ENCODE results near the gene PANX1. TPM values are rescaled to one million over a fixed set of nuclear protein-coding genes. Genes with fewer than 3 reads are reported as not detected.

Gene PANX1
- total RNA-seq, 2 donors from 2014 or later = 16.5 to 25.5 TPM

DNA sequence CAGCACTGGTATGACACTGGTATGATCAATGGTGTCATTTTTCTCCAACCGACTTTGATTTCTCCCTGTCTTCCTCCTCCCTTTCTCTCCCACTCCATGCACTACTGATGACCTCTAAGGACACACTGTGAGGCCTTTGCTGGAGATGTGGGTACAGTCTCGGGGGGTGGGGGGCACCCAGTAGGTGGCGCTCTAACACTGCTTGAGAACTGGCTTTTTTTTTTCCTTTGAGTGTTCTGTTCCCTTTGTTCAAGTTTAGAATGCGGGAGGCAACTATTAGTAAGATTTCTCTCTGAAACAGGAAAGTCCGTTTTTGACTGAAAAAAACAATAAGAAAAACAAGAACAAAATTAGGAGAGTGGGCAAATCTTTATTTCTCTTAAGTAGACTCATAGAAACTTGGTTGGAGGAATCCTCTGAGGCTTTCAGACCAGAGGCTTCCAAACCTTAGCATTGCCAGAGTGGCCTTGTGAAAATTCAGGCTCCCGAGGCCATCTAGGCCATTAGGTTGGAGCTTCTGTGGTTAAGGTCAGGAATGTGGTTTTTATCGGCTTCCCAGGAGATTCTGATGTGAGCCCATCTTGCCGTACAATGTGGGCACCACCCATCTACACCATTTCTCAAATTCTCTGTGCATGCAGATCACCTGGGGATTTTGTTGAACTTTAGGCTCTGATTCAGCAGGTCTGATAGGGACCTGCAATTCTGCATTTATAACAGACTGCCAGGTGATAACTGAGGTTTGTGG is 43.2 kb downstream of the PANX1 start:
- Mint-ChIP-seq H3K4me3 (no peak overlapping the region), H3K36me3 (no peaks in the 10 kb centered on the region), H3K9me3 (no peaks in the 10 kb centered on the region), H3K4me1 (ENCODE audit: low read depth in 2 of 2) (peaks cover 31 to 53% of the 10 kb centered on the region in 2 donors), H3K27me3 (no peaks in the 10 kb centered on the region), H3K27ac (no peak overlapping the region)
- no peak for DNase-seq (ENCODE audit: low spot score)
- peak in 1 of 2 donors; percentile 59 for ATAC-seq

DNA sequence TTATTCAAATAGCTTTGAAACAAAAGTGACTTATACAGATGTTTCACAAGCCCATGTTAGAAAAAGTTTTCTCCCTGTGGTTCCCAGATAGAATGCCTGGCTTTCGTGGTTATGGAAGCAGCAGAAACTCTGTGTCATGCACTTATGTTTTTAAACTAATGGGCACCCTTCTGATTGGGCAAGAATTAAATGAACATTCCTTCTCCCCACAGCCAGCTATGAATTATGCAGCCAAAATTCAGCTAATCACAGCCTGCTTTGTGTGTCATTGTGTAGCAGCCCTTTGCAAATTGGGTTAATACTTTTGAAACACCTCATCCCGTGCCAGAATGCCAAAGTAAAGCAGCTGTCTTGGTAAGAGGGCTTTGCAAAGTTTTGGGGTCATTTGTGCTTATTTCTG is 46.9 kb downstream of the PANX1 start:
- no peak overlapping the region for H3K4me3 Mint-ChIP-seq
- peaks cover 13% of the 10 kb centered on the region for H3K36me3 Mint-ChIP-seq
- H3K27ac Mint-ChIP-seq = no peak overlapping the region
- no peaks in the 10 kb centered on the region for H3K9me3 Mint-ChIP-seq
- no peaks in the 10 kb centered on the region for H3K27me3 Mint-ChIP-seq
- peaks cover 19 to 30% of the 10 kb centered on the region in 2 donors for H3K4me1 Mint-ChIP-seq (ENCODE audit: low read depth in 2 of 2)
- ATAC-seq (no peak), DNase-seq (ENCODE audit: low spot score) (no peak)

DNA sequence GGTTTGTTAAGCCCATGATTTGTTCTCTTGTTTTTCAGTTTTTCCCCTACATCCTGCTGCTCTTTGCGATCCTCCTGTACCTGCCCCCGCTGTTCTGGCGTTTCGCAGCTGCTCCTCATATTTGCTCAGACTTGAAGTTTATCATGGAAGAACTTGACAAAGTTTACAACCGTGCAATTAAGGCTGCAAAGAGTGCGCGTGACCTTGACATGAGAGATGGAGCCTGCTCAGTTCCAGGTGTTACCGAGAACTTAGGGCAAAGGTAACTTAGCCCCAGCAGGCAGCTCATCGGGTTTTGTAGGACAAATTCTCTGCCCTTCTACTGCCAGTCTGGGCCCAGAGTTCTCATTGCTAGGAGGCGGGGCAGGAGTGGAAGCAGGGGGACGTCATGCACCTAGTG is 49.7 kb downstream of the PANX1 start:
- Mint-ChIP-seq H3K9me3 (no peaks in the 10 kb centered on the region), H3K4me1 (ENCODE audit: low read depth in 2 of 2) (peaks cover 5 to 12% of the 10 kb centered on the region in 2 donors), H3K36me3 (peaks cover 23% of the 10 kb centered on the region), H3K4me3 (no peak overlapping the region), H3K27ac (no peak overlapping the region), H3K27me3 (no peaks in the 10 kb centered on the region)
- ATAC-seq (no peak), DNase-seq (ENCODE audit: low spot score) (no peak)

DNA sequence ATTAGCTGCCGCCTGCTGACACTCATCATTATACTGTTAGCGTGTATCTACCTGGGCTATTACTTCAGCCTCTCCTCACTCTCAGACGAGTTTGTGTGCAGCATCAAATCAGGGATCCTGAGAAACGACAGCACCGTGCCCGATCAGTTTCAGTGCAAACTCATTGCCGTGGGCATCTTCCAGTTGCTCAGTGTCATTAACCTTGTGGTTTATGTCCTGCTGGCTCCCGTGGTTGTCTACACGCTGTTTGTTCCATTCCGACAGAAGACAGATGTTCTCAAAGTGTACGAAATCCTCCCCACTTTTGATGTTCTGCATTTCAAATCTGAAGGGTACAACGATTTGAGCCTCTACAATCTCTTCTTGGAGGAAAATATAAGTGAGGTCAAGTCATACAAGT is 51.1 kb downstream of the PANX1 start:
- Mint-ChIP-seq H3K36me3 (peaks cover 23% of the 10 kb centered on the region), H3K27ac (no peak overlapping the region), H3K4me1 (ENCODE audit: low read depth in 2 of 2) (peaks cover 0 to 6% of the 10 kb centered on the region in 2 donors), H3K9me3 (no peaks in the 10 kb centered on the region), H3K27me3 (no peaks in the 10 kb centered on the region), H3K4me3 (no peak overlapping the region)
- no peak for DNase-seq (ENCODE audit: low spot score)
- ATAC-seq = no peak

DNA sequence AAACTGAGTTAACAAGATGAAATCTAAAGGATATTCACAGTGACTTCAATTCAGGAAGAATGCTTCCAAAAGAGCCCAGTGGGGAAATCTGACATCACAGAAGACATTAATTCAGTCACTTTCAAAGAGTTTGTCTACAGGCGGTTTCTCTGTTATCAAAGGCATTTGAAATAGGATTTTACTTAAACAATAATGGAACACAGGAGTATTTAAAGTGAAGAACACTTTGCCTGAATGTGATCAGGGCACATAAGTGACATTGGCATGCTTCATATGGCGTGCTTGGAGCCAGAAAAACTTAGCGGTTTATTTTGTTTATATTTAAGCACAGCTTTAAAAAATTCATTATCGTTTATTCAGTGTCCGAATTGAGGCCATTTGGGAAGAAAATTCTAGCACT is 52.9 kb downstream of the PANX1 start:
- Mint-ChIP-seq H3K4me3 (no peak overlapping the region), H3K27me3 (no peaks in the 10 kb centered on the region), H3K4me1 (ENCODE audit: low read depth in 2 of 2) (peaks cover 0 to 6% of the 10 kb centered on the region in 2 donors), H3K36me3 (peaks cover 23% of the 10 kb centered on the region), H3K27ac (no peak overlapping the region), H3K9me3 (no peaks in the 10 kb centered on the region)
- ATAC-seq (no peak), DNase-seq (ENCODE audit: low spot score) (no peak)

DNA sequence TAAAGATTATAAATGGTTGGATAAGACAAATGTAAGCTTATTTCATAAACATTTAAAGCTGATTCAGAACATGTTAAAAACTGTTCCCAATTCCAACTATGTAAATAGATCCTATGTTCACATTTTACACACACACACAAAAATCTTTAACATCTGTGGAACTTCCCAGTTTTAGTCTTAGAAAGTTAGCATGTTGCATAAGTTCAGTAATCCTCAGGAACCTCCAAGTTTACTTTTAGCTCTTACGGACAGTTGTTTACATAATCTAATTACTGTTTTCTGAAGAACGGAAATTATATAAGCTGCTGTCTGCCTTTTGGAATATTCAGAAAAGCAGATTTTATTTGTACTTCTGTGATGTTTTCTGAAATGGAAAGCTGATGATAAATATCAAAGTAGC is 53.3 kb downstream of the PANX1 start:
- peaks cover 0 to 6% of the 10 kb centered on the region in 2 donors for H3K4me1 Mint-ChIP-seq (ENCODE audit: low read depth in 2 of 2)
- H3K27me3 Mint-ChIP-seq = no peaks in the 10 kb centered on the region
- no peak overlapping the region for H3K4me3 Mint-ChIP-seq
- H3K27ac Mint-ChIP-seq = no peak overlapping the region
- peaks cover 23% of the 10 kb centered on the region for H3K36me3 Mint-ChIP-seq
- ATAC-seq (no peak), DNase-seq (ENCODE audit: low spot score) (no peak)
- no peaks in the 10 kb centered on the region for H3K9me3 Mint-ChIP-seq

DNA sequence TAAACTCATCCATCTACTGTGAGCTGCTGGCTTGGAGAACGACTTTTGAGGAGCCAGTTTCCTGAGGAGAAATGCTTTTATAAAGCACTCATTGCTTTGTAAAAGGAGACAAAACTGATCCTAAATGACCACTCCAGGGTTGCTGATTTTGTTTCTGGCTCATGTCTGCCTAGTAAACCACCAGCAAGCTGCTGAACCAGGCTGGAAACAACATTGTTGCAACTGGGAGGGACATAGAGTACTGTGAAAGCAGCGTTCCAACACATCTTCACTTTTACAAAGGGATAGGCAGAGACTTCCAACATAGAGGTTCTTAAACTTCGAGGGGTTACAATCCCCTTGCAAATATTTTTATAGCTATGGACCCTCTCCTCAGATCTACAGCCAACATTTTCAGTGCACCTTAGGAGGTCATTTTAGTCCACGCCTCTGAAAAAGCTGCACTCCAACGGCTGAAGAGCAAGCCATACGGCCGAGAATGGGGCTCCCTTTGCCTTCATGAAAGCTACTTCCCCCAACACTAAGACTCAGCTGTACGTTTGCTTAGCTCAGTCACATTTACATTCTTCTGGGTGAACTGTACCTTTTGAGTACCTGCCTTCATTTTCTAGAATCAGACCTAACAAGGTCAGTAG is 54.7 kb downstream of the PANX1 start:
- H3K27me3 Mint-ChIP-seq = no peaks in the 10 kb centered on the region
- H3K36me3 Mint-ChIP-seq = peaks cover 23% of the 10 kb centered on the region
- ATAC-seq (no peak), DNase-seq (ENCODE audit: low spot score) (no peak)
- no peak overlapping the region for H3K4me3 Mint-ChIP-seq
- peaks cover 0 to 6% of the 10 kb centered on the region in 2 donors for H3K4me1 Mint-ChIP-seq (ENCODE audit: low read depth in 2 of 2)
- H3K27ac Mint-ChIP-seq = no peak overlapping the region
- no peaks in the 10 kb centered on the region for H3K9me3 Mint-ChIP-seq

DNA sequence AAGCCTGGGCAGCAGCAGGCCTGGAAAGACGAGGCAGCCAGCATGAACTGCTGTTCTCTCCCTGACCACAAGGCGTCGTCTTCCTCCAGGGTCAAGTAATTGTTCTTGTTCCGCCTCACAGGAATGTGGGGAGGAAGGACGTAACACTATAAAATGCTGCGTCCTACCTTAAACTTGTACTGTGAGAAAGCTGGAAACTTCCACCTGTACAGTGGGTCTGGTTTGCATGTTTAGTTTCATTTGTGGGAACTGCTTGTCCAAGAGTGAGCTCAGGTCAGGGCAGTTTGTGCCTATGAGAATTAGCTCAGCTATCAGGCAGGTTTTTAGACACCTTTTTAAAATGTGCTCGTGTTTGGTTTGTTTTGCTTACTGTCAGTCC is 55.2 kb downstream of the PANX1 start:
- H3K27ac Mint-ChIP-seq = no peak overlapping the region
- DNase-seq (ENCODE audit: low spot score) = peak; percentile 61
- no peaks in the 10 kb centered on the region for H3K27me3 Mint-ChIP-seq
- no peak overlapping the region for H3K4me3 Mint-ChIP-seq
- peaks cover 0 to 6% of the 10 kb centered on the region in 2 donors for H3K4me1 Mint-ChIP-seq (ENCODE audit: low read depth in 2 of 2)
- H3K36me3 Mint-ChIP-seq = peaks cover 26% of the 10 kb centered on the region
- no peak for ATAC-seq
- no peaks in the 10 kb centered on the region for H3K9me3 Mint-ChIP-seq

DNA sequence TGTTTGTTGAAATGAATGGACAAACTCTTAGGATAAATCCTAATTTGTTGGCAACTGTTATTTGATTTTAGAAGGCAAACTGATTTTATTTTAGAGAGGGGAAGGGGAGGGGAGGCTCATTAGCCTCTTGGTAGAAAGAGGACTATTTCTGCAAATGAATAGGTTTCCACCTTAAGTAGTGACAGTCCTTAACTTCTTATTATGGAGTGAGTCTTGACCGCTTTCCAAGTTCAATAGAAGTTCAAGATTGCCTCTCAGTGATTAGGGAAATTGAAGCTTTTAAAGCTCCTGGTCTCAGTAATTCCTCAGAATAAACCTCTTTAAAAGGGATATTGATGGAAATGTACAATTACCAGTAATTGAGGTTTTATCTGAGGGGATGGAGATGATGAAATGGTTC is 55.7 kb downstream of the PANX1 start:
- Mint-ChIP-seq H3K9me3 (no peaks in the 10 kb centered on the region), H3K27ac (no peak overlapping the region), H3K27me3 (no peaks in the 10 kb centered on the region), H3K4me1 (ENCODE audit: low read depth in 2 of 2) (peaks cover 0 to 6% of the 10 kb centered on the region in 2 donors), H3K36me3 (peaks cover 24% of the 10 kb centered on the region), H3K4me3 (no peak overlapping the region)
- ATAC-seq = no peak
- no peak for DNase-seq (ENCODE audit: low spot score)

DNA sequence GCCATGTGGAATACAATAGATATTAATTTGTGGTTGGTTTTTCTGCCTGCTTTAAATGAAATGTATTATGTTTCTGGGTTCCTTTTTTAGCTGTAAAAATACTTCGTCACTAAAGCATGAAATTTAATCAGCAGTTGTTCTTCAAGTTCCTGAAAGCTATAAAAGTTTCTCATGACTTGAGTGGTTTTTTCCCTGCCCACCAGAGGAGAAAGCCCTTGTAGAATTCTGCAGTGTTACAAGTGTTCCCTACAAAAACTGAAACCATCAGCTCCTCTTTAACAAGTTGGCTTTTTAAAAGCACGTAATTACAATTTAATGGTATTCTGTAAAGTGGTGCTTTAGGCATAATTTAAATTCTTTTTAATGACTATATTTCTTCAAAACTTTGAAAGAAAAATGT is 56.2 kb downstream of the PANX1 start:
- no peaks in the 10 kb centered on the region for H3K27me3 Mint-ChIP-seq
- H3K36me3 Mint-ChIP-seq = peaks cover 20% of the 10 kb centered on the region
- ATAC-seq (no peak), DNase-seq (ENCODE audit: low spot score) (no peak)
- no peaks in the 10 kb centered on the region for H3K9me3 Mint-ChIP-seq
- peaks cover 0 to 6% of the 10 kb centered on the region in 2 donors for H3K4me1 Mint-ChIP-seq (ENCODE audit: low read depth in 2 of 2)
- H3K27ac Mint-ChIP-seq = no peak overlapping the region
- no peak overlapping the region for H3K4me3 Mint-ChIP-seq

DNA sequence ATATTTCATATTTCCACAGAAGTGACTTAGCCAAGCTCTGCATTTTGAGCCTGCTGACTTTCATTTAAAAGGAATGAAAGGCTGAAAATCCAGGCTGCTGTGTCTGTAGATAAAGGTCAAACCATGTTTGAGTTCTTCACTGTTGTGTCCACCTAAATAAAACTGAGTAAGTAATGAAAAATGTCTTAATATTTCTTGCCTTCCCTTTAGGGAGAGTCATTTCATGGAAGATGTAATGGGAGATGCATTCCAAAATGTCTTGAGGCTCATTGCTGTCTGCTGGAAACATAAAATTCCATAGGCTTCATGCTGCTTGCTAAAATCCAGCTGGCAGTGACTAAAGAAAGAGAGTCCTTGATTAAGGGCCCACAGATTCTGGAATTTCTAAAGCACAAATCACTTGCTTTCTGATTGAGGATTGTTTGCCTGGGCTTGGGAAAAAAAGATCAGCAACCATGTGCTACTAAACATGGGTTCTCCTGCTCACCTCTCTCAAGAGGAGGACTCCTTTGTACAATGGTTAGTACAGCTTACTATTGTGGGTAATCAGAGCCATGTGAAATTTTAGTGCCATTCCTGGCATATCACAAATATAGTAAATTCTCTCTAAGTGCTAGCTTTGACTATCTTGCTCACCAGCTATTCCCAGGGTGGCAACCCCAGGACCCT is 56.9 kb downstream of the PANX1 start:
- DNase-seq (ENCODE audit: low spot score) (no peak), ATAC-seq (no peak)
- Mint-ChIP-seq H3K36me3 (peaks cover 14% of the 10 kb centered on the region), H3K9me3 (no peaks in the 10 kb centered on the region), H3K4me3 (no peak overlapping the region), H3K27me3 (no peaks in the 10 kb centered on the region), H3K27ac (no peak overlapping the region), H3K4me1 (ENCODE audit: low read depth in 2 of 2) (peaks cover 0 to 3% of the 10 kb centered on the region in 2 donors)

DNA sequence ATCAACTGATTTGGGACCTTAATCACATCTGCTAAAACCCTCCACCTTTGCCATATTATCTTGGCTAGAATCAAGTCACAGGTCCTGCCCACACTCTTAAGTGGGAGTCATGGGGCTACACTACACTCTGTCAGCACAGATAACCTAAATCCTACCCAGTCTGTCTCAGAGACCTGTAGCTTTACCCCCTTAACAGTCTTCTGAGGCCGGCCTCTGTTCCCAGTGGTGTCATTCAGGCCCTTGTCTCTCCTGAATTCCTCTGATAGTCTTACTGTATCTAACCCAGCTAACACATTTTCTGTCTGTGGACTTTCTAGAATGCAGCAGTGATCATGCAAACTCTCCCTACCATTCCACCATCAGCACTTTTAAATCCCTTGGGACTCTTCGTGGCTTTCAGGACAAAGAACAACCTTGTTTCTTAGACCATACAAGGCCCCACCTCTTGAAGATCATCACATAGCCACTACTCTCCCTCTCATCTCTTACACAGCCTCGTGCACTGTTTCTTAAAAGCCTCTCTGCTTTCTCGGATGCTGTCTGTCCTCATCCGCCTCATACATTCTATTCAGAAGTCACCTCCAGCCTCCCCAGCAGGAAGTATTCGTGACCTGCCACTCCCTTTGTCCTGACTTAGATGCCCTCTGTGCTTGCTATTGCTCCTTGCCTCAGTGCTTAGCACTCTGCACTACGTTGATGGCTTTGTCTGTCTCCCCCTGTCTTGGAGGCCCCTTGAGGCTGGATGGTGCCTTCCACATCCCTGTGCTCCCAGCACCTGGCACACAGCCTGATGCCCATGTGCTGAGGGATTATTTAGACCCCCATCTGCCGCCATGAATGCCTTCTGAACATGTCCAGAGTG is 57.9 kb downstream of the PANX1 start:
- ATAC-seq (no peak), DNase-seq (ENCODE audit: low spot score) (no peak)
- Mint-ChIP-seq H3K9me3 (no peaks in the 10 kb centered on the region), H3K4me3 (no peak overlapping the region), H3K36me3 (peaks cover 5% of the 10 kb centered on the region), H3K4me1 (ENCODE audit: low read depth in 2 of 2) (peaks cover 0 to 3% of the 10 kb centered on the region in 2 donors), H3K27me3 (no peaks in the 10 kb centered on the region), H3K27ac (no peak overlapping the region)

DNA sequence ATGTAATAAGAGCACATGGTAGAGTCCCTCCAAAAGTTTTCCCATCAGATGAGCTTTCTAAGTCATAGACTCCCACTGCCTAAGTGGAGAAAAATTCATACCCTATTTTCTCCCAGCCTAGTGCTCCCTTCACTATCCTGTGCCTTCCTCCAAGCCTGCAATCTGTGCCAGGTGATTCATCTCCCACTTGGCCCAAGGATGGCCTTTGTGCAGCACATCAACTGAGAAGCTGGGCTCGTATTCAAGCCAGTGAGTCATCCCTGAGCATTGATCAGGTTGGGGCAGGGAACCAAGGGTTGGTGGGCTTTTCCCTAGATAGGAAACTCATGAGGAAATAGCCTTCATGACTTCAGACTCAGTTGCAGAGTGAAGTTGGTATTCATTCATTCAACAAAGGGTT is 64.6 kb downstream of the PANX1 start:
- H3K36me3 Mint-ChIP-seq = peaks cover 5% of the 10 kb centered on the region
- H3K4me3 Mint-ChIP-seq = no peak overlapping the region
- no peaks in the 10 kb centered on the region for H3K4me1 Mint-ChIP-seq (ENCODE audit: low read depth in 2 of 2)
- no peak for ATAC-seq
- DNase-seq (ENCODE audit: low spot score) = no peak
- H3K27me3 Mint-ChIP-seq = no peaks in the 10 kb centered on the region
- H3K9me3 Mint-ChIP-seq = no peaks in the 10 kb centered on the region
- no peak overlapping the region for H3K27ac Mint-ChIP-seq

Data from natural killer cell treated with Interleukin-12 subunit alpha and Interleukin-12 subunit beta and Interleukin-15 and Interleukin-18, amount 100 ng/mL, for 72 hours (primary cell).